NCI-H187 (cell line): Measurements from ENCODE around the gene TM9SF1.

Source experiments
- DNase-seq, 2 experiments: peaks; one replicate each; lab custom pipeline; 2025; lab: John Stamatoyannopoulos, UW

The TM9SF1 gene

DNA sequence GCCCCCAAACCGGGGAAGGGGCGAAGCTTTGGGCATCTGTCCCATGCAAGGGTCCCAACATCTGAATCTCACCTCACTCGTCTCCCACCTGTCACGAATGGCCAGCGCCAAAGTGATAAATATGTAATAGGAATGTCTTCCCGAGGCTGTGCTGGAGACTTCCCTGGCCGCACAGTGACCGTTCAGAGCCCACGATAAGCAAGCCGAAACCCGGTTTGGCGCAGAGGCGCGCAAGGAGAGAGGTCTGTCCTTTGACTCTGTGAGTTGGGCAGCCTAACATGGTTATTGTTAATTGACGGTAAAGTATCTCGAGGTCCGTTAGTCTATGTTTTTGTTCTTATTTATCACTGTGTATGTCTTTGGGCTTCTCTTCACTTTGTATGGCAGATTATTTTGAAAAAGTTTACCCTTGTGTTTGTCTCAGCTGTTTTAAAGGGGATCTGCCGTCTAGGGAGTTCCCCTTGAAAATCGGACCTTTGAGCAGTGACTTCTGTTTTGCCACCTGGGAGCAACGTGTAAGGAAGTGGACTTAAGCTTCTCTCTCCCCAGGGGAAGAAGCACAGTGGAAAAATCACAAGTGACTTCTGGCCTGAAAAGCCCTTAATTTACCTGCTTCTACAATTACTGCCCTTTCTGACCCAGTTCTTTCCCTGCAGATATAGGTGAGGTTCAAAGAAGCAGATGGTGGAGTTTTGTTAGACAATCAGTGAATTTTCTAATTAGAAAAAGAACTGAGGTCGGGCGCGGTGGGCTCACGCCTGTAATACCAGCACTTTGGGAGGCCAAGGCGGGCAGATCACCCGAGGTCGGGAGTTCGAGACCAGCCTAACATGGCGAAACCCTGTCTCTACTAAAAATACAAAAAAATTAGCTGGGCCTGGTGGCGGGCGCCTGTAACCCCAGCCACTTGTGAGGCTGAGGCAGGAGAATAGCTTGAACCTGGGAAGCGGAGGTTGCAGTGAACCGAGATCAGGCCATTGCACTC is 1.1 kb upstream of the TM9SF1 start:
- no peak for DNase-seq

DNA sequence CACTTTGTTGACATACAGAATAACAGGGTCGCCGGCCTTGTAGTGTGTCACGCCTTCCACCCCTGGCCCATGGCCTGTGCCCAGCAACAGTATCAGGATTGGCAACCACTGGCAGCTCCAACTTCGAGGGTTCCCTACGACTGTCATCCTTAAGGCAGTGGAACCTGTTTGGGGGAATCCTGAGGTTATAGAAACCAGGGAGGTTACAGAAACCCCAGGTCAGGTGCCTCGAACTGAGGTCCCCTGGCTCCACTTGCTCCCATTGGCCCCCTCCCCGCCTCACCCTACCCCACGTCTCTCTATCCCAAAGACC is 412 bp downstream of the TM9SF1 start:
- DNase-seq: no peak

DNA sequence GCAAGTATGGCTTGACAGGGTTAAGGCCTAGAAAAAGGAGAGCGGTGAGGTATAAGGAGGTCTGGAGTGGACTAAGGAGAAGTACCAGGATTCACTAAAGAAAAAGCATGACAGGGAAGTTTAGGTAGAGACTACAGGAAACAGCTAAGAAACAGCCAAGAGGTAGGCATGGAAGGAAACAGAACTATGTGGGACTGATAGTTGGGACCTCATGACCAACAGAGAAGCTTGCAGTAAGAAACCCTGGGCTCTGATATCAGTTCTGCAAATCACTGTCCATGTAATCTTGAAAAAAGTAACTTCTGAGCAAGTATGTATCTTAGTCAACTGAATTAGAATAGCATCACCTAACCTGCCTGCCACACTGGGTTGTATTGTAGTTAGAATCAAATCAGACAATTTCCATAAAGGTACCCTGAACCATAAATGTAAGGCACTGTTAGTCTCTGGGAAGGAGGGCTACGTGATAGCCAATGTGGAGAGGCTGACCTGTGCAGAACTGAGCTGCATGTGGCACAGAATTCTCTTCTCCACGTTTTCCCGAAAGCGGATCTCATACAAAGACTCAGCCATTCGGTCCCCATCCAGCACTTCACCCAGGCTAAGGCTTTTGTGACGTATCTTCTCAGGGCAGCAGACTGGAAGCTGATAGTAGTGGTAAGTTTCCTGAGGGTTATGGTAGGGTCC is 912 bp downstream of the TM9SF1 start:
- DNase-seq: no peak

DNA sequence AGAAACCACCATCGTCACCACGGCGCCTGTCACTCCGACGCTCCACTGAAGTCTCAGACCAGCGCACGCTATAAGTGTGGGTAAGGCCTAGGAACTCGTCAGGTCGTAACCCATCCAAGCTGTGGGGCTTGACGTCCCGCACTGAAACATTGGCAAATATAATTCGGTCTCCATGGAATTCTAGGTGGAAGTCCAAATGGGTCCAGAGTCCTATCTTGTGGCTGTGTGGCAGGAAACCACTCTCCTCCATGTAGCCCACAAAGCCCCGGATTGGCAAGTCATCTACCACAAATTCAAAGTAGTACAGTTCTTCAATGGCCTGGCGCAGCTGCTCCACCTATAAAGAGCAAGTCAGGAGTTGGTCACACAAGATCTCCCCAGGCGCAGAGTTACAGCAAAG is 2.3 kb downstream of the TM9SF1 start:
- no peak for DNase-seq

DNA sequence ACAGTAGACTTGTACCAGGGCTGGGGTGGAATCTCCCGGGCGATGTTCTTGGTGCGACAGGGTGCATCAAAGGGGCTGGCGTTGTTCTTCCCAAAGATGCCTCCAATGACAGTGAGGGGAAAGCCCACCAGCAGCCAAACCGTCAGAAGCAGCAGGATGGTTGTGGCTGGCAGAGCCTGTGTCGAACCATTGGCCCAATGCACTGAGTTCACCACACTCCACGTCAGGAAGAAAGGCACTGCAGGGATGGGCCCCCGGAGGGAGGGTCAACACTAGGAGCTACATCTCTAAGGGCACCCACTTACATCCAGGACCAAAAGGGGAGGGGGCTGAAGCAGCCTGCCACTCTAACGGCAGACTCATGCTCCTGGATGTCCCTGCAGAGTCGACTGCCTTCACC is 4.8 kb downstream of the TM9SF1 start:
- no peak for DNase-seq

- DNase-seq: no peak
Observed at GRCh38 chr14:24189460-24189859, 5.8 kb downstream of the TM9SF1 start.

GRCh38 chr14:24189059-24189375 is 6.2 kb downstream of the TM9SF1 start:
- no peak for DNase-seq

DNA sequence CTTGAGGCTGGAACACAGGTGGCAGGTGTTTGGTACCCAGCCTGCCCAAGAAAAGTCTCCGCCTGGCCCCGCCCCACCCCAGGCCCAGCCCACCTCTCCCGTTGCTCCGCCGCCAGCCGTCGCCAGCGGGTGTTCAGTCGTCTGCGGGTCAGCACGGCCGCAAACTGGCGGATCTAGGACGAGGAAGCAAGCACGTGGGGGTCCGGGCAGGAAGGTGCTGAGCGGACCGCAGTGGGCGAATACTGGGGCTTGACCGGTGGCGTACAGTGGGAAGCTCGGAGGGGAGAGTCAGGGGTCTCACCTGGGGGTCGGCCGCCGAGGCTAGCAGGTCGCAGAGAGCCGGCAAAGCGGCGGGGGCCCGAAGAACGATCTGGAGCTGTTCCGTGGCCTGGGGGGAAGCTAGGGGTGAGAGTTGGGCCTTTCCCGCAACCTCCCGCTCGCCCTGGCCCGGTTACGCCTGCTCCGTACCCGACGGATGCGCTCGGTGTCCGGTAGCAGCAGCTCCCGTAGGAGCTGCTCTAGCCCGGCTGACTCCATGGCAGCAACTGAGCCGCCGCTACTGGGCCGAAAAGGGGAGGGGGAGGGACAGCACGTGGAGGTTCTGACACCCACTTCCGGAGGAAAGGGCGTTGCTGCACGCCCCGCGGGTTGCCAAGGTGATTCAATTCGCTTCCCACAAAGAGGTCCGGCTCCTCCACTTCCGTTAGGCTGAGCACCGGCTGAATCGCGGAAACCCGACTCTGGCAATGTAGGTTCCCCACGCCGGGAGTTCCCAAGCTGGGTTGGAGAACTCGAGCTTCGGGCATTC is 6.8 kb downstream of the TM9SF1 start, which contains the start of gene IPO4:
Gene IPO4 (minus strand): TSS at position 566 of the 808 bp plus-strand sequence. CDS start 29 bp downstream, at position 537.
- DNase-seq: peak; percentile 81 to 96

- DNase-seq: no peak
Observed at GRCh38 chr14:24187539-24187915, 7.7 kb downstream of the TM9SF1 start.

DNA sequence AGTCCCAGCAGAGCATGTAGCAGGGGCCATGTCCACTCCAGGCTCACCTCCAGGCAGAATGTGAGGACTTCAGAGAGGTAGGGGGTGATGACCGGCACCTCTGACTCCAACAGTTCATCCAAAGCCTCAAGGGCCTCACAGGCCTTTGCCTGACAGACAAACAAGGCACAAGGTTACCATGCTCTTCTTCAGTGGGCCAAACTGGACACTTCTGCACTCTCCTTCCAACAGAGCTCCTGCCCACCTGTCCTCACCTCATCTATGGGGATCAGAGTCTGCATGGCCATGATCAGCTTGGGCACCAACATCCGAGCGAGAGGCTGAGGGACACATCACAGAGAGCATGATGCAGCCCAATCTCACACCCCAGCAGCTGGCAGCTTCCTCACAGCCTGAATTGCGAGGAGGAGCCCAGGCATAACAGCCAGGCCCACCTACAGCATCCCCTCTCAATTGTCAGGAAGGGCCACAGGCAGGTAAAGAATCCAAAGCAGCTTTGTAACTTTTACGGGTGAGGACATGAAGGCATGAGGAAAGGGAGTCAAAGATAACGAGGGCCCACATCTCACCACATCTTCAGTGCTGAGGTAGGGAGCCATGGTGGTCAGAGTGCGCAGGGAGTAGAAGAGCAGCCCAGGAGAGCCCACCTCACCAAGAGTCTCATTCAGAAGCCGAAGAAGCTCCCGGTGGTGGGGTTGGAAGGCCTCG is 8.3 kb downstream of the TM9SF1 start:
- no peak for DNase-seq

DNA sequence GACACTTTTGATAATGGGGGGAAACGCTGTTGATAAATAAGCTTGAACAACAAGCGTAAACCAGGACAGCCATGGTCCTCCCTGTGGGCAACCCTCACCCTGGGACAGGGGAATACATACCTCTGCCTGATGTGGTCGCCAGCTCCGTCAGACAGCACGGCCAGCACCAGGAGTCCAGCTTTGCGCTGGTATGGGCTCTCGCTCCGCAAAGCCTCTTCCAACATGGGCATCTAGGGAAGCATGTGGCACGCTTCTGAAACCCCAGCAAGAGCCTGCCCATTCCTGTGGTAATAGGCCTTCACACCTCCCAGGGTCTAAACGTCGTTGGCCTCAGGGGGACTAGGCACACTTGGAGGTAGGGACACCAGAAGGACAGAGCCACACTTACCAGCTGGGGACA is 9.5 kb downstream of the TM9SF1 start:
- no peak for DNase-seq

GRCh38 chr14:24185026-24185425 is 10.2 kb downstream of the TM9SF1 start:
- no peak for DNase-seq

- DNase-seq: no peak
Observed at GRCh38 chr14:24184104-24184970, 10.9 kb downstream of the TM9SF1 start.

- no peak for DNase-seq
Observed at GRCh38 chr14:24183014-24183481, 12.2 kb downstream of the TM9SF1 start.

DNA sequence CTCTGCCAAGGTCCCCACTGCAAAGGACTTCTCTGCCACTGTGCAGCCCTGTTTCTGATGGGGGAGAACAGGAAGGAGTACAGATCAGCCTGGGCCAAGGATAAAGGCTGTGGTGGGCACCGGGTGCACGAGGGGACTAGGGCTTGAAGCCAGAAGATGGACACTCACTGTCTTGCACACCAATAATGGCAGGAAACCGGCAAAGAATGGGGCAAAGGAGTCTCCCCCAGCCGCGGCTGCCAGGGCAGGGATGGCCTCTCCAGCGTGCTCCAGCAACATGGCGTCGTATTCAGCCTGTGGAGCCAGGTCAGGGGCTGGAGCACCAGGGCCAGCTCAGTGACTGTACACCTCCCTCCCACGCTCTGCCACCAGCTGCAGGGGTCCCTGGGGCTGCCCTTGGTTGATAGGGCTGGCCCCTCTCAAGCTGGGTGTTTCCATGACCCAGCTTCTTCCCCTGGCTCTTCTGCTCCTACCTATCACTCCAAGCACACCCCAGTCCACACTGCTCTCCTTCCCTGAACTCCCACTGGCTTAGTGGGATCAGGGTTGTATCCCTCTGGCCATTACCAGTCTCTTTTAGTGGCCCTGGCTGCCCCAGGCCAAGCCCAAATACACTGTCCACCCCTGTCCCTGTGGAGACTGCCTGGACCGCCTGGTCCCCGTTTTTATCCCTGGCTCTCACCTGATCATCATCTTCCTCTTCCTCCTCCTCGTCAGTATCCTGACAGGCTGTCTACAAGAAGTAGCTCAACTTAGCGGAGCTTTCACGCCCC is 12.9 kb downstream of the TM9SF1 start:
- no peak for DNase-seq

GRCh38 chr14:24181371-24182077 is 13.7 kb downstream of the TM9SF1 start:
- DNase-seq: no peak

DNA sequence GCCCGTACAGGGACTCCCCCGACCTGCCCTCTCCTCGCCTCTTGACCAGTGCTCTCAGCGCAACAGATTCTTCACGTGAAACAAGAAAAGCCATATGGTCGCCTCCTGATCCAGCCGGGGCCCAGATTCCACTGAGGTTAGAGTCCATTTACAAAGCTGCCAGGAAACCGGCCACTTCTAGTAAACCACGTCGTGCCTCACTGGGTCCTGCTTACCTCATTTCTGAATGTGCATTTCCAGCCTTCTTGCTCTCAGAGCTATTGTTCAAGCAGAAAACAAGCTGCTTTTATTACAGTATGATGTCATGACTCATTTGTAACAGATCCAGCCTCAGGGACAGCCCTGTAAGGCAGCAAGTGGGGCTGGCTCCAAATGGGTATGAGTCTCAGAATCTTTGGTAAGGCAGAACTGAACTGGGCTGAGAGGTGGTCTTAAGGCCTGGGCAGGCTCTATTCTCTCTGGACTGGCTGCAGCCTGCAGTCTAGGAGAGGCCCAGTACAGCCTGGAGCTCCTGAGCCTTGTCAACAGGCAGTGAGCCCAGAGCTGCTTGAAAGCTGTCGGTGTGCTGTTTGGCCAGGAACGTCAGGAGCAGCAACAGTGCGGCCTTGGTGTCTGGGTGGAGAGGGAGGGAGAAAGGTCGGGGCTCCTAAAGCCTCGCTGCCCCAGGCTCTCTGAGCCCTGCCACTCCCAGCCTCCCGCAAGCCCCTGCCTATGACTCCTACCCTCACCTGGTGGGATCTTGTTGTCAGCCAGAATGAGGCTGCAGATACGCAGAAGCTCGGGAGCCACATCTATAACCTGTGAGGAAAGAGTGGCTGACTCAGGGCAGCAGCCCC is 15.1 kb downstream of the TM9SF1 start:
- no peak for DNase-seq

DNA sequence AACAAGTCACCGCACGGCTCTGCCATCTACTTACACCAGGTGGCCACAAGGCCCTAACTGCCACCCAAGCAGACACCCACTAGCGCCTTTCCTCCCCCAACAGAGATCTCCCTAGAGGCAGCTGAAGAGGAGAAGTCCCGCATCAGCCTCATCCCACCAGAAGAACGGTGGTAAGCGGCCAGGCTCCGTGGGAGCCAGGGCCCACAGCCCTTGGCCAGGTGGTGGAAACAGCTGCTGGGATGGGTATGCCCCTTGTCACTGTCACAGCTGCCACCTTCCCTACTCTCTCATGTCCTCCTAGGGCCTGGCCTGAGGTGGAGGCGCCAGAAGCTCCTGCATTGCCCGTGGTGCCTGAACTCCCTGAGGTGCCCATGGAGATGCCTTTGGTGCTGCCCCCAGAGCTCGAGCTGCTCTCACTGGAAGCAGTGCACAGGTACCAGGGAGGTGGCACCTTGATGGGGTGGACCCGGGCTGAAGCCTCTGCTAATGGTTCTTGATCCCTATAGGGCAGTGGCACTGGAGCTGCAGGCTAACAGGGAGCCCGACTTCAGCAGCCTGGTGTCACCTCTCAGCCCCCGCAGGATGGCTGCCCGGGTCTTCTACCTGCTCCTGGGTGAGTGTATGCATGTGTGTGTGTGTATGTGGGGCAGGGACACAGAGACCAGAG is 15.8 kb downstream of the TM9SF1 start:
- DNase-seq: no peak
